GM19463 (cell line): ENCODE results near the gene GJA9.
"Not testable (repeated sequence)": the region's sequence is repeated elsewhere in the genome, so short reads cannot be mapped to it uniquely, and the experiment has no call there.

Source experiments
- ATAC-seq: cut with Tn5 transposase; IDR thresholded peaks from one replicate; pipeline ENCODE4 v1.9.1; 2021; ENCODE audit warnings: mild to moderate bottlenecking, moderate library complexity; ENCODE audit not compliant: unreplicated experiment

GJA9 gene

DNA sequence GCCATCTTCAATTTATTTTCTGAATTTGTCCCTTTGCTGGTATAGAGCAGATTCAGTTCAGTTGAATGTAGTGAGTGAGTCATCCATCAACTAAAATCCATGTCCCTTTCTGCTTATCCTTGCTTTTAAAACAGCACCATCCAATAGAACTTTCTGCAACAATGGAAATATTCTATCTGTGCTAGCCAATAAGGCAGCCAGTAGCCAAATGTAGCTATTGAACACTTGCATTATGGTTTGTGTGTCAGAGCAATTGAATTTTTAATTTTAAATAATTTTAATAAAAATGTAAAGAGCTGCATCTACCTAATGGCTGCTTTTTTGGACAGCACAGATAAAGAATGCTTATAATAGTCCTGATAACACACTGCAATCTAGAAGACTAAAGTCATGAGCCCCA, at the start of gene GJA9:
GJA9 (minus strand) TSS at position 101 of the 400 bp plus-strand sequence. CDS start 5,489 bp downstream, outside the sequence.
- ATAC-seq: no peak

DNA sequence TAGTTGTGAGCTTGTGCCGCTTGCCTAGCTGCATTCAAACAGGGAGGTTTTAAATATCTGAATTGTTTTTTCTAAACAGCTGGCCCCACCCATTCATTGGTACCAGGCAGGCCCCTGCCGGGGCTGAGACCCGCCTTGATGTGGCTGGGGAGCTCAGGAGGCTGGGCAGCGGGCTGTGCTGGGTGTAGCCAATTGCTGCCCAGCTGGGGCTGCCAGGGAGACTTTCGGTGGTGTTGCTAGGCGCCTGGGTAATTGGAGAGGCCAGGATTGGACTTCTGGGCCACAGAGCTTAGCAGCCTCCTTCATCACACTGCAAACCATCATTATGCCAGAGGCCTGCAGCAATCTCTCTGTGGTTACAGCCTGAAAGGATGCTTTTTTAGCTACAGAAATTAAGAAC, 48.1 kb upstream of the GJA9 start:
- ATAC-seq: no peak

GRCh38 chr1:38929054-38929453, 47.7 kb upstream of the GJA9 start:
- ATAC-seq: no peak

DNA sequence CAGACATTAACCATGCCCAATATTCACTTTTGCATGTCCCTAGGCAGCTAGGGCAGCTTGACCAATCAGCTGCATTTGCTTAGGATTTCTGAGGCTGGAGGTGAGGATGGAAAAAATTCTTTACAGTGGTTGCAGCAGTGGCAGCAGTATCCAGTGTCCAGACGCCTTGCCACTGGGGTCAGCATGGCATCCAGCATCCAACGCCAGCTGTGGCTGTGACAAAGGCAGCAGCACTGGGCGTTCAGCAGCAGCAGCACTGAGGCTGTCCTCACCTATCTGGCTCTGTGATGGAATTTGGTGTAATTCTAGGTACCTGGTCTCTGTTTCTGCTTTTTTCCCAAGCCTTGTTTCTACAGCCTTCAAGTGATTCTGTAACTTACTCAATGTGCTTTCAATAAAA, 44.7 kb upstream of the GJA9 start:
- ATAC-seq: no peak

- no peak for ATAC-seq
Measured at GRCh38 chr1:38925391-38925790, 44.0 kb upstream of the GJA9 start.

- ATAC-seq: no peak
Measured at GRCh38 chr1:38923607-38924006, 42.2 kb upstream of the GJA9 start.

DNA sequence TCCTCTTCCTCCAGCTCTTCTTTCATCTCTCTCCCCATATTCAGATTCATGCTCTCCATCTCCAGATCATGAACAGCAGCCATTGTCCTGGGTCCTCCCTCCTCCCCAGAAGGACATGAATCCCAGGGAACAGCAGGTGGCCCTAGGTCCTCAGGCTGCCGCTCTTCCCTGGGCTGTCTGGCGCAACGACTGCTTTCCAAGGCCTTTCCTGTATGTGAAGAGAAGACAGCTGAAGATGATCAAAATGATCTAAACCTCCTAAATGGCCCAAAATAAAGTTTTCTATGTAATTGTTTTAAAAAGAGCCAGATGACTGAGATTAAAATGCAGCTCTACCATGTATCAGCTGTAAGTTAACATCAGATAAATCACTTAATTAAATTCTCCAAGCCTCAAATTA, 37.7 kb upstream of the GJA9 start:
- no peak for ATAC-seq

GRCh38 chr1:38918568-38918967, 37.2 kb upstream of the GJA9 start:
- ATAC-seq: no peak

- ATAC-seq: no peak
Measured at GRCh38 chr1:38917772-38918171, 36.4 kb upstream of the GJA9 start.

DNA sequence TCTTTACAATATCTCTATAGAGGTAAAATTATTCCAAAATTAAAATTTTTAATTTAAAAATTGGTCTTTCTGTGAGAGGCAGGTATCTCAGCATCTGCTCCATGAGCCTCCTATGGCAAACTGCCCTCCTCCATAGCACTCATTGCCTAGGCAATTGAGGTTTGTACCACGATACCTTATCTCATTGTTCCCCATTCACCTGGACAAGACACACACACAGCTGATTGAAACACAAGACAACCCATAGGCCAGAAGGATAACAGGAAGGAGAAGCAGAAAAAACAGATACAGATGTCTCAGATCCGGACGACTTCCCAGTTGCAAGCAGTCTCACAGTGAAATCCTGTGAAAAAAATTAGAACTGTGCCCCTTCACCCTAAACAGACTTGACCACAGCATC, 36.0 kb upstream of the GJA9 start:
- no peak for ATAC-seq

GRCh38 chr1:38915352-38915948, 34.1 kb upstream of the GJA9 start:
- no peak for ATAC-seq

DNA sequence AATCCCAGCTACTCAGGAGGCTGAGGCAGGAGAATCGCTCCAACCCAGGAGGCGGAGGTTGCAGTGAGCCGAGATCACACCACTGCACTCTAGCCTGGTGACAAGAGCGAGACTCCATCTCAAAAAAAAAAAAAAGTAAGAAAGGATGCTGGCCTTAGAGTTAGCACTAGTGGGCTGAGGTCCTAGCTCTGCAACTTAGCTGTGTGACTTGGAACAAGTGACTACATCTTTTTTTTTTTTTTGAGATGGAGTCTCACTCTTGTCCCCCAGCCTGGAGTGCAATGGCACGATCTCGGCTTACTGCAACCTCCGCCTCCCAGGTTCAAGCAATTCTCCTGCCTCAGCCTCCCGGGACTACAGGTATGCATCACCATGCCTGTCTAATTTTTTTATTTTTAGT, 33.5 kb upstream of the GJA9 start:
- not testable (repeated sequence) for ATAC-seq

DNA sequence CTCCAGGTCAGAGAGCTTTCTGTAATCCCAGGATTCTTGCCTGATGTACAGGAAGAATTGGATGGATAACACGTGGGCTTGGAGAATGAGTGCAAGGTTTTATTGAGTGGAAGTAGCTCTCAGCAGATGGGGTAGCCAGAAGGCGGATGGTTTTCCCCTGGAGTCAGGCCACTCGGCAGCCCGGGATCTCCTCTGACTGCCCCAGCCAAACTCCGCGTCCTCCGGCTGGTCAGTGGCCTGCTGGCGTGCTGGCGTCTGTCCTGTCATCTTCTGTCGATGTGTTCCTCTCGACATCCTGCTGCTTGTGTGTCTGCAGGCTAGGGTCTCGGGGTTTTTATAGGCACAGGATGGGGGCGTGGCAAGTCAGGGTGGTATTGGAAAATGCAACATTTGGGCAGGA, 27.4 kb upstream of the GJA9 start:
- ATAC-seq: no peak

- ATAC-seq: no peak
Measured at GRCh38 chr1:38905985-38906384, 24.6 kb upstream of the GJA9 start.

DNA sequence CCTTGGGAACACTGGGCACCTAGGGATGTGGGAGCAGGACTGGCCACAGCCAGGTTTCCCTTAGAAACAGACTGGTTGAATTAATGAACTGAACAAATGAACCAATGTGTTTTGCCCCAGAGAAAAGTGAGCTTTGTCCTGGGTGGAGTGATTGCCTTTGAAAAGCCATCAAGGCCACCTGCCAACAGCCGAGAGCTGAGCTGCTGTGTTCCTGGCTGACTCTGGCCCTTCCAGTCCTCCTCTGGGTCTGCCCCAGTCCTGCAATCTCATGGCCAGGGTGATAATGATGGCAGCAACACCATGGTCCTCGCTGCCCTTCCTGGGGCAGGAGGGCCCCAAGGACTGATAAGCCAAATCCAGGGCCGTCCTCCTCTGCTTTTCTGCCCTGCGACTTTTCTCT, 18.2 kb upstream of the GJA9 start:
- ATAC-seq: no peak

DNA sequence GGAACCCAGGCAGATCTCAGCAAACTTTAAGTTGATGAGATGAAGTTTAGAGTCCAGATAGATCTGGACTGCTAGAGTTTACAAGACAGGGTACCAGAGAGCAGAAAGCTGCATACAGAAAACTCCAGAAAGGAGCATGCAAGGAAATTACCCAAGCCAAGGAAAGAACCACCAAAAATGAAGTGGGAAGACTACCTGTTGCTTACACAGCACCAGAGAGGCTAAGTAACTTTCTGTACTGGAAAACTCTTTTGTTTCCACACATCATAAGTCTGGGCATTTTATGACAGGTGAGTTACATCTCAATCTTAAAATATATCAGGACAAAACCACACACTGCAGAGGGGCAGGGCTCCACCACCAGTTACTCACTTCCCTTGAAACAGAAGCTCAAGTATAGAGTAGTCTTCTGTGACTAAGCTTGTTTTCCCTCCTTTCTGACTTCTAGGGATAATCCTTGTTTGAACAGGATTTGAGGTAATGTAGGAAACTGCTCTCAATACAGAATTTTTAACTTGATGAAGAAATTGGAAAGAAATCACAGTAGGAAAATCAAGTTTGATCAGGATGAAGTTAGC, 17.4 kb upstream of the GJA9 start:
- no peak for ATAC-seq

- no peak for ATAC-seq
Measured at GRCh38 chr1:38896169-38896568, 14.8 kb upstream of the GJA9 start.

- ATAC-seq: no peak
Measured at GRCh38 chr1:38892976-38893375, 11.6 kb upstream of the GJA9 start.

GRCh38 chr1:38891753-38892152, 10.4 kb upstream of the GJA9 start:
- ATAC-seq: no peak

GRCh38 chr1:38889589-38889988, 8.2 kb upstream of the GJA9 start:
- no peak for ATAC-seq

- no peak for ATAC-seq
Measured at GRCh38 chr1:38888423-38889333, 7.3 kb upstream of the GJA9 start.

DNA sequence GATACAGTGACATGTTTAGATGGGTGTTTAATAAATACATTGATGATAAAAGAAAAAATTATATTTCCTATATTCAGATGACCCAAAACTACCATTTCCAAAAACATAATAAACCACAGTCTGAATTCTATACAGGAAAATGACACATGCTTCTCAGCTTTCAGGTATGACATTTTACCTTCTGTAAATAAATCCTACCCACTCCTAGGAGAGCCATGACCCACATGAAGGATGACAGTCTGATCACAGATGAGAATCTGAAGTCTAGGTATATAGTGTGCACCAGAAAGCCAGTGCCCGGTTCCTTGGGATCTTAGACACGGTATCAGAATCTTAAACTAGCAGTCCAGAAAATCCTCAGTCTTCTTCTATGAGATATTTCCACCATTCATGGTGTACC, 3.7 kb upstream of the GJA9 start:
- no peak for ATAC-seq
